HG03558 (cell line): ENCODE measurements around the gene RDH13.
"Not testable (repeated sequence)": the region's sequence is repeated elsewhere in the genome, so short reads cannot be mapped to it uniquely, and the experiment has no call there.

Source experiments
- ATAC-seq: cut with Tn5 transposase; IDR thresholded peaks from one replicate; pipeline ENCODE4 v1.9.1; 2021; ENCODE audit warnings: moderate number of reproducible peaks; ENCODE audit not compliant: unreplicated experiment; ENCODE audit errors: extremely low read depth

Gene RDH13

DNA sequence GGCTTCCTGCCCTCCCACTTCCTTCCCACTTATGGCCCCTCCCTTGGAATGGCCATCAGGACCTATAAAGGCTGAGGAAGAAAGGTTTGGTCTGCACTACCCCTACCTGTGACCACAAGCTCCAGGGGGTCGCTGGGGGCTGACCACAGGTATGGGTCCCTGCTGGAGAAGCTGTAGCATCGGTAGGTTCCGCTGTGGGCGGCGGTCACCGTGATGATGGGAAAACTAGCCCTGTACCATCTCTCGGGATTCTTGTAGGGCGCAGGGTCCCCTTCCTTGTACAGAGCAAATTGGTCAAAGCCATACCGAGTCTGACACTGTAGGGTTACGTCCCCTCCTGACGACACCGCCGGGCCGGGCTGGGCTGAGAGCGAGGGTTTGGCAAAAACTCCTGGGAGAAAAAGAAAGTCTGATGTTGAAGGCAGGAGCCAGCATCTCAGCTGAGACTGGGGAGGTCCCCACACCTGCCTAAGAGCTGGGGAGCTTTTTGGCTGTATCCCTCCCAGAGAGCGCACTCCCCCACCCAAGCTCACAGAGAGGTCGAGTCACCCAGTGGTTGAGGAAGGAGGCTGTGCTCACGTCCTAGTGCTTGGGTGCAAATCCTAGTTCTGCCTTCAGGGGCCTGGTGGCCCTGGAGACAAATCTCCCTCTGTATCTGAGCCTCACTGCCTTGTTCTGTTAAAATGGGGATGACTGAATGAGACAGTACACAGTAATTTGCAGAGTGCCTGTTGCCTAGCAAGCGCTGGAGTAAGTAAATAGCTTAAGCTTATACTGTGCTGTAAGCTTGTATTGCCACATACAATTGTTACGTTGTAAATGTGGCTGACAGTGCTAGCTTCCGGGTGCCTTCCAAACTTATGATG, 35.2 kb downstream of the RDH13 start:
- ATAC-seq = no peak

GRCh38 chr19:55027140-55027471, 35.8 kb downstream of the RDH13 start:
- not testable (repeated sequence) for ATAC-seq

DNA sequence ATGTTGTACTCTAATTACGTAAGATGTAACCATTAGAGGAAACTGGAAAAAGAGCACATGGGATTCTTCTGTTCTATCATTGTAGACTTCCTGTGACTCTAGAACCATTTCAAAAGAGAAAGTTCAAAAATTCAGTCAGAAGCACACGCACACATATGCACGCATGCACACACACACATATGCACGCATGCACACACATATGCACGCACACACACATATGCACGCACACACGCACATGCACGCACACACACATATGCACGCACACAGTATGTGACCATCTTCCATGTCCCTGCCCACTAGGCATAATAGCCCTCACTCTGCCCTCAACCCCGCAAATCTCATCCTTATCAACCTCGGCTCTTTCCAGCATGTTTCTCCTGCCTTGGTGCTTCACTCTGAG, 38.8 kb downstream of the RDH13 start:
- no peak for ATAC-seq

DNA sequence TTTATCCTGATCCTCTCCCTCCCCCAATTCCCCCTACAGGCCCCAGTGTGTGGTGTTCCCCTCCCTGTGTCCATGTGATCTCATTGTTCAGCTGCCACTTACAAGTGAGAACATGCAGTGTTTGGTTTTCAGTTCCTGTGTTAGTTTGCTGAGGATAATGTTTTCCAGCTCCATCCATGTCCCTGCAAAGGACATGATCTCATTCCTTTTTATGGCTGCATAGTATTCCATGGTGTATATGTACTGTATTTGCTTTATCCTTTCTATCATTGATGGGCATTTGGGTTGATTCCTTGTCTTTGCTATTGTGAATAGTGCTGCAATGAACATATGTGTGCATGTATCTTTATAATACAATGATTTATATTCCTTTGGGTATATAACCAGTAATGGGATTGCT, 42.6 kb downstream of the RDH13 start:
- ATAC-seq = not testable (repeated sequence)

DNA sequence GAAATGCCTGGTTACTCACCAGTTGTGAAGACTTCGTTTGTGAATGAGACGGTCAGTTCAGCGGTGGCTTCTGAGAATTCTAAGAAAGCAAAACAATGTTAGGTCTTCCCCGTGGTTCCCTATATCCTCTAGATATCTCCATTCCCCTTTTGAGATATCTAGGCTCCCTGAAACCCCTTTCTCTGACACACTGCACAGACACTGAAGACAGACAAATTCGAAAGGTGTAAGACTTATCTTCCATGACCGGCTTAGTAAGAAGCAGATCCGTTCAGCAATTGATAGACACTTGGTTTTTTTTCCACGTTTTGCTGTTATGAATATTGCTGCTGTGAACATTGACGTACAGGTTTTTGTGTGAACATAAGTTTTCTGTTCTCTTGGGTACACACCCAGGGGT, 44.3 kb downstream of the RDH13 start:
- ATAC-seq = no peak

DNA sequence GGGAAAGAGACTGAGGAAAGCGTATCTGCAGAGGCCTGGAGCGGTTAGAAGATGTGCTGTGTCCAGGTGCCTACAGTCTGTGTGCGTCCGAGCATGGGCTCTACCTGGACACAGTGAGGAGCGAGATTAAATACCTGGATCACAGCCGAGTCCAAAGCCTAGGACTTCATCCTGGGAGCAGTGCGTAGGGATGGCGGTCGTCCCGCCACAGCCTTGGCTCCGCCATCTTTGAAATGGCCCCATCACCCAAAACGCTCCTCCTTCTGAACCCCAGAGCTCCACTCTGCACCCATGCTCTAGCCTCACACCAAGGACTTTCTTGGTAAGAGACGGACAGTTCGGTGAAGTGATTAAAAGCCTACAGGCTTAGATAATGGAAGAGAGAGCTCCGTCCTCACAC, 44.7 kb downstream of the RDH13 start:
- ATAC-seq = no peak

DNA sequence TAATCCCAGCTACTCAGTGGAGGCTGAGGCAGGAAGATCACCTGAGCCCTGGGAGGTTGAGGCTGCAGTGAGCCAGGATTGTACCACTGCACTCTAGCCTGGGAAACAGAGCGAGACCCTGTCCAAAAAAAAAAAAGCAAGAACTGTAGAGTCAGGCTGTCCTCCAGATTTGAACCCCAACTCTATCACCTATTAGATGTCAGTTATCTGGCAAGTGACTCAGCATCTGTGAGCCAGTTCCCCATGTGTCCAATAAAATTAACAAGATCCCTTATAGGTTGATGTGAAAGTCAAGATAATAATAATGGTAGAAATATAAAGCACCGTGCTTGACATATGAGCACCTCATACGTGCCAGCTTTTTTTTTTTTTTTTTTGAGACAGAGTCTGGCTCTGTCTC, 46.9 kb downstream of the RDH13 start:
- ATAC-seq = no peak

GRCh38 chr19:55015126-55015525, 47.8 kb downstream of the RDH13 start:
- ATAC-seq = no peak

- no peak for ATAC-seq
Measured at GRCh38 chr19:55014714-55015113, 48.2 kb downstream of the RDH13 start.

GRCh38 chr19:55013596-55013995, 49.4 kb downstream of the RDH13 start:
- ATAC-seq = no peak

DNA sequence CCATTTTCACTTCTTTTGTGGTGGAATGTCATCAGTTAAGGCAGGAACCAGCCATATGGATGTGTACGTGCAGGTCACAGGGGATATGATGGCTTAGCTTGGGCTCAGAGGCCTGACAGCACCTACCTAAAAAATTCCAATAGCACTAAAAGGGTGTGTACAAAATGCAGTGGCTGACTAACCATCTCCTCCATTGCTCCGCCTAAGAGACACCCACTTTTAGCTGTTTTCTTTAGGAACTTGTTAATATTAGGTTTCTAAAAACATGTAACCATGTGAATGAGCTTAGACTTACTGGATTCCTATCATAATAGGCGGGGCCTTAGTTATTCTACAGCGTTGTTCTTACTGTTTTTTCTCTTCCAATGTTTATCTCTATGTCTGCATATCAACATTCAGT, 50.6 kb downstream of the RDH13 start:
- no peak for ATAC-seq

DNA sequence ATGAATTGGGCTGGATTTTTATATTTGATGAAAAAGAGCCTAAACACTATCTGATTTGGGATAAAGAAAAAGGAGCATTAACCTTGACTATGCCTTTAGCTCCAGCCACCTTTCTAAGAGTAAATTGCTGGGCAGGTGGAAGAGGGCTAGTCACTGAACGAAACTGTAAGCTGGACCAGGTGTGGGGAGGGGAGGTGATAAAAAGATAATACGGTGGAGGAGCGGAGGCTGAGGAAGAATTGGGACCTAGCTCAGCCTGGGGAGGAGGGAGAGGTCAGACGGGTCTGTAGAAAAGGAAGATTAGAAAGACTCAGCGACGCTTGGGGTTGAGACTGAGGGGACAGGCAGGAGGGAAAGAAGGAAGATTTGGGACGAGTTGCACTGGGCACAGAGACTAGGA, 52.4 kb downstream of the RDH13 start:
- not testable (repeated sequence) for ATAC-seq

- not testable (repeated sequence) for ATAC-seq
Measured at GRCh38 chr19:55008781-55009180, 54.2 kb downstream of the RDH13 start.

GRCh38 chr19:55008189-55008588, 54.8 kb downstream of the RDH13 start:
- not testable (repeated sequence) for ATAC-seq

DNA sequence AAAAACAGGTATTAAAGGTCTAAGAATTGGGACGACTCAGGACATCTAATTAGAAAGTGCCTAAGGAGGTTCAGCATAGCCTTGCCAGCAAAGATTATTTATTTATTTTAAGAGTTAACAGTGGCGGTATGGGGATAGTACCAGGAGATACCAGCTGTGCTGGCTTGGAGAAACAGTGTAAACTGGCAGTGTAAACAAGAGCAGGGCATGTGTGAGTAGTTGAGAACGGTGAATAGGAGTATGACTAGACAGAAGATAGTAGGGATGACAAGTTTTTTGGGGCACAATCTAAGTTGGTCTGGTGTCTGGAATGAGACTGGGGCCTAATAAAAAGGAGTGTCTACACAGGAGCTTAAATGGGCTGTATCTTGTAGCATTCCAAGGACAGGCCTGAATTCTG, 55.4 kb downstream of the RDH13 start:
- not testable (repeated sequence) for ATAC-seq

DNA sequence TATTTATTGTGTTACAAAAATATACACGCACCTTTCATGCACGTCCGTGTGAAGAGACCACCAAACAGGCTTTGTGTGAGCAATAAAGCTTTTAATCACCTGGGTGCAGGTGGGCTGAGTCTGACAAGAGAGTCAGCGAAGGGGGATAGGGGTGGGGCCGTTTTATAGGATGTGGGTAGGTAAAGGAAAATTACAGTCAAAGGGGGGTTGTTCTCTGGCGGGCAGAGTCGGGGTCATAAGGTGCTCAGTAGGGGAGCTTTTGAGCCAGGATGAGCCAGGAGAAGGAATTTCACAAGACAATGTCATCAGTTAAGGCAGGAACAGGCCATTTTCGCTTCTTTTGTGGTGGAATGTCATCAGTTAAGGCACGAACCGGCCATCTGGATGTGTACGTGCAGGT, 56.2 kb downstream of the RDH13 start:
- not testable (repeated sequence) for ATAC-seq

GRCh38 chr19:55005684-55006488, 57.1 kb downstream of the RDH13 start:
- no peak for ATAC-seq

GRCh38 chr19:55000761-55001160, 62.2 kb downstream of the RDH13 start:
- no peak for ATAC-seq

- ATAC-seq = not testable (repeated sequence)
Measured at GRCh38 chr19:54998751-54999239, 64.2 kb downstream of the RDH13 start.

DNA sequence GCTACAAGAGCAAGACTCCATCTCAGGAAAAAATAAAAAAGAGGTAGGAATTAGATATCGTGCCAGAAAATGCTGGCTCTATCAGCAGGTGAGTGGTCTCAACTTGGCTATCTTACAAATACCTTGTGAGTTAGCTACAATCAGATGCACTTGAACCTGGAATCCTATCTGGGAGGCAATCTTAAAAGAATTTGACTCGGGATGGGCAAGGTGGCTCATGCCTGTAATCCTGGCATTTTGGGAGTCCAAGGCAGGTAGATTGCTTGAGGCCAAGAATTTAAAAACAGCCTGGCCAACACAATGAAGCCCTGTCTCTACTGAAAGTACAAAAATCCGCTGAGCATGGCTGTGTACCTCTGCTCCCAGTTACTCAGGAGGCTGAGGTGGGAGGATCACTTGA, 67.4 kb downstream of the RDH13 start:
- ATAC-seq = no peak
